ENCODE measurements around the gene RARA.

DNA sequence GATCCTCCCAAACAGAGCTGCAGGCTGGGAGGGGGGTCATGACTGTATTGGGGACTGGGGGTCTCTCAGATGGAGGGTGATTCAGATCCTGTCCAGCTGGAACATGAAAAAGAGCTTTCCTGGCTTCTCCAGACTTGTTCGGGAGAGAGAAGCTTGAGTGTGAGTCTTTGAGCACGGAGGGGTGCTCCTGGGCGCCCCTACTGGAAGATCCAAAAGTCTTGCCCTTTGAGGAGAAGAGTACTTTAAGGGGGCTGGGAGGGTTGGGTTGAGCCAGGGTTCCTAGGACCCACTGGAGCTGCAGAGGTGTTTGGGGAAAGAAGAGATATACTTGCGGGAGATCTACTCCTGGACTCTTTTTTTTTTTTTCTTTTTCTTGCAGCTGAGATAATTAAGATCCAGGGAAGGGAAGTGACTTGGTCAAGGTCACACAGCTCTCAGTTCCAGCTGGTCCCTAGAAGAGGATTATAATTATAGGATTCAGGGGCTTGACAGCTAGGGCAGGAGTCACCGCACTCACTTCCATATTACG is 8.4 kb downstream of the RARA start:
- no peak for TF ChIP-seq POLR2A (IDR thresholded peaks at IDR 0.05)
- TF ChIP-seq, protein P1, sequence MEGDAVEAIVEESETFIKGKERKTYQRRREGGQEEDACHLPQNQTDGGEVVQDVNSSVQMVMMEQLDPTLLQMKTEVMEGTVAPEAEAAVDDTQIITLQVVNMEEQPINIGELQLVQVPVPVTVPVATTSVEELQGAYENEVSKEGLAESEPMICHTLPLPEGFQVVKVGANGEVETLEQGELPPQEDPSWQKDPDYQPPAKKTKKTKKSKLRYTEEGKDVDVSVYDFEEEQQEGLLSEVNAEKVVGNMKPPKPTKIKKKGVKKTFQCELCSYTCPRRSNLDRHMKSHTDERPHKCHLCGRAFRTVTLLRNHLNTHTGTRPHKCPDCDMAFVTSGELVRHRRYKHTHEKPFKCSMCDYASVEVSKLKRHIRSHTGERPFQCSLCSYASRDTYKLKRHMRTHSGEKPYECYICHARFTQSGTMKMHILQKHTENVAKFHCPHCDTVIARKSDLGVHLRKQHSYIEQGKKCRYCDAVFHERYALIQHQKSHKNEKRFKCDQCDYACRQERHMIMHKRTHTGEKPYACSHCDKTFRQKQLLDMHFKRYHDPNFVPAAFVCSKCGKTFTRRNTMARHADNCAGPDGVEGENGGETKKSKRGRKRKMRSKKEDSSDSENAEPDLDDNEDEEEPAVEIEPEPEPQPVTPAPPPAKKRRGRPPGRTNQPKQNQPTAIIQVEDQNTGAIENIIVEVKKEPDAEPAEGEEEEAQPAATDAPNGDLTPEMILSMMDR (IDR thresholded peaks at IDR 0.05), result peak; percentile 22 to 40 (median 30)

All from right lobe of liver (tissue), 4 donors.